Right atrium auricular region (tissue), 2 donors: ENCODE data around the gene GHSR. TPM values are rescaled to one million over a fixed set of nuclear protein-coding genes. Genes with fewer than 3 reads are reported as not detected.
A peak's percentile ranks its signal among the peaks of the same experiment; 100 is the strongest.
"Not testable (repeated sequence)": the region's sequence is repeated elsewhere in the genome, so short reads cannot be mapped to it uniquely, and the experiment has no call there.

Experiments
- DNase-seq: peaks from one replicate; pipeline ENCODE4 v3.0.0-alpha.2; 2019; ENCODE audit warnings: low spot score
- H3K27ac ChIP-seq, 2 donors: fragments of 200-600 bp; sonication (generic); 1 replicate in 1 of 2; 2 replicates in 1 of 2; pipeline ENCODE4 v1.5.1; 2016 to 2019
- H3K27me3 ChIP-seq, 2 donors: fragments of 200-600 bp; sonication (generic); one replicate each; pipeline versions ENCODE4 v1.5.1 to v1.6.0; 2017 to 2019
- H3K36me3 ChIP-seq: fragments of 200-600 bp; sonication (generic); one replicate; pipeline ENCODE4 v1.5.1; 2016
- H3K4me1 ChIP-seq, 2 donors: fragments of 200-600 bp; sonication (generic); one replicate each; pipeline versions ENCODE4 v1.5.1 to v1.6.0; 2017 to 2019
- H3K4me3 ChIP-seq, 2 donors: fragments of 200-600 bp; sonication (generic); 1 replicate in 1 of 2; 2 replicates in 1 of 2; pipeline ENCODE4 v1.5.1; 2017 to 2019; ENCODE audit warnings: mild to moderate bottlenecking in 1 of 2, moderate library complexity in 1 of 2
- H3K9me3 ChIP-seq, 2 donors: fragments of 200-600 bp; sonication (generic); one replicate each; pipeline ENCODE4 v1.5.1; 2019
- CTCF ChIP-seq, 2 donors: fragments of 200-600 bp; sonication (generic); IDR thresholded peaks; one replicate each; pipeline ENCODE4 v1.5.1; 2019; ENCODE audit warnings: antibody characterized with exemption in 2 of 2
- total RNA-seq, 2 donors: library from RNA; depleted of rRNA; stranded (reverse); fragments of >200 nt; gene quantifications; one replicate each; pipeline ENCODE4 v1.1.0, GENCODE V29; 2016

Gene GHSR, protein sequence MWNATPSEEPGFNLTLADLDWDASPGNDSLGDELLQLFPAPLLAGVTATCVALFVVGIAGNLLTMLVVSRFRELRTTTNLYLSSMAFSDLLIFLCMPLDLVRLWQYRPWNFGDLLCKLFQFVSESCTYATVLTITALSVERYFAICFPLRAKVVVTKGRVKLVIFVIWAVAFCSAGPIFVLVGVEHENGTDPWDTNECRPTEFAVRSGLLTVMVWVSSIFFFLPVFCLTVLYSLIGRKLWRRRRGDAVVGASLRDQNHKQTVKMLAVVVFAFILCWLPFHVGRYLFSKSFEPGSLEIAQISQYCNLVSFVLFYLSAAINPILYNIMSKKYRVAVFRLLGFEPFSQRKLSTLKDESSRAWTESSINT
- total RNA-seq: not detected

DNA sequence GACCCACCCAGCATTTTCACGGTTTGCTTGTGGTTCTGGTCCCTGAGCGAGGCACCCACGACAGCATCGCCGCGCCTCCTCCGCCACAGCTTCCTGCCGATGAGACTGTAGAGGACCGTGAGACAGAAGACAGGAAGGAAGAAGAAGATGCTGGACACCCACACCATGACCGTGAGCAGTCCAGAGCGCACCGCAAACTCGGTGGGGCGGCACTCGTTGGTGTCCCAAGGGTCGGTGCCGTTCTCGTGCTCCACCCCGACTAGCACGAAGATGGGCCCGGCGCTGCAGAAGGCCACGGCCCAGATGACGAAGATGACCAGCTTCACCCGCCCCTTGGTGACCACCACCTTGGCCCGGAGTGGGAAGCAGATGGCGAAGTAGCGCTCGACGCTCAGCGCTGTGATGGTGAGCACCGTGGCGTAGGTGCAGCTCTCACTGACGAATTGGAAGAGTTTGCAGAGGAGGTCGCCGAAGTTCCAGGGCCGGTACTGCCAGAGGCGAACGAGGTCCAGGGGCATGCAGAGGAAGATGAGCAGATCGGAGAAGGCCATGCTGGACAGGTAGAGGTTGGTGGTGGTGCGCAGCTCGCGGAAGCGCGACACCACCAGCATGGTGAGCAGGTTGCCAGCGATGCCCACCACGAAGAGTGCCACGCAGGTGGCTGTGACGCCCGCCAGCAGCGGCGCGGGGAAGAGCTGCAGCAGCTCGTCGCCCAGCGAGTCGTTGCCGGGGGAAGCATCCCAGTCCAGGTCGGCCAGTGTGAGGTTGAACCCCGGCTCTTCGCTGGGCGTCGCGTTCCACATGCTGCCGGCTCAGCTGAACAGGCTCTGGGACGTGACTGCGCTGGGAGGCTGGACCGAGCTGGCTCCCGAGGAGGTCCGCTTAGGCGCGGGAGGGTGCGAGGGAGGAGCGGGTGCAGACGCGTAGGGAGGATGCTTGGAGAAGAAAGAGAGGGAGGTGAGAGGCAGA lies at the start of gene GHSR:
Gene GHSR (minus strand): TSS at position 846 of the 969 bp plus-strand sequence. CDS start 43 bp downstream, at position 803.
- H3K9me3 ChIP-seq: no peaks in the 10 kb centered on the region
- peaks cover 0 to 23% of the 10 kb centered on the region in 2 donors for H3K4me1 ChIP-seq
- no peaks in the 10 kb centered on the region for H3K36me3 ChIP-seq
- H3K4me3 ChIP-seq: no peak within 1 kb of the TSS
- no peak for TF ChIP-seq CTCF (IDR thresholded peaks at IDR 0.05)
- no peak for DNase-seq
- peaks cover 18 to 25% of the 10 kb centered on the region in 2 donors for H3K27me3 ChIP-seq
- H3K27ac ChIP-seq: no peak within 1 kb of the TSS

GRCh38 chr3:172490198-172490669 lies 42.0 kb upstream of the GHSR start:
- not testable (repeated sequence) for H3K9me3 ChIP-seq, H3K4me3 ChIP-seq, H3K27ac ChIP-seq, H3K36me3 ChIP-seq, H3K27me3 ChIP-seq, H3K4me1 ChIP-seq
- peak; percentile 78 to 81 for TF ChIP-seq CTCF (IDR thresholded peaks at IDR 0.05)
- DNase-seq: peak; percentile 84

DNA sequence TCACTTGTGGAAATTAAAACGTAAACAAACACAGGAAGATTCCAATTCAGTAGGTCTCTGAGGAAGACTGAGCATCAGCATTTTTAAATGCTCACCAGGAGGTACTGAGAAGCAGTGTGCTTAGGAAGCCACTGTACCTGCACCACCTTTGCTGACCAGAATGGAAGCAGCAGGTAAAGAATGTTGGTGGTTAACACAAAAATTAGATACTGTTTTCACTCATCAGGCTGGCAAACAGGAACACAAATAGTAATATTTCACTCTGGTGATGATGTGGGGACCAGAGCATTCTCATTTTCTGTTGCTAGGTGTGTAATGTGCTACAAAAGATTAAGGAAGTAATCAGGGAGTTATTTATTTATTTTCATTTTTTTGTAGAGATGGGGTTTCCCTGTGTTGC lies 29.9 kb upstream of the GHSR start:
- Histone ChIP-seq H3K4me1 (no peaks in the 10 kb centered on the region), H3K9me3 (no peaks in the 10 kb centered on the region), H3K27ac (no peak overlapping the region), H3K27me3 (no peaks in the 10 kb centered on the region), H3K4me3 (no peak overlapping the region), H3K36me3 (no peaks in the 10 kb centered on the region)
- TF ChIP-seq CTCF (IDR thresholded peaks at IDR 0.05): no peak
- no peak for DNase-seq

- peak overlapping the region; percentile 32 to 46 for H3K4me3 ChIP-seq
These were observed 28.1 kb upstream of the GHSR start for GRCh38 chr3:172476347-172476746.

DNA sequence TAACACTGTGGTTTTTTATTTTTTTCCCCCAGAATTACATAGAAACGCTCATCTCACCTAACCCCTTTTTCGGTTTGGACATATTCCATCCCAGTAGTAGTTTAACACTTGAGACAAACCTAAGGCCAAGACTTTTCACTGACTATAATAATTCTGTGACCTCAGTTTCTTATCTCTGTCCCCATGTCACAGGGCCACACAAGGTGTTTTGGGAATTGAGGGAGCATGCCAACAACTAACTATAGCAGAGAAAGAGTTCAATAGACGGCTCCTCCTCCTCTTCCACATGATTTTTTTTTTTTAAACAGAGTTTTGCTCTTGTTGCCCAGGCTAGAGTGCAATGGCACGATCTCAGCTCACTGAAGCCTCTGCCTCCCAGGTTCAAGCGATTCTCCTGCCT lies 27.4 kb upstream of the GHSR start:
- no peak overlapping the region for H3K27ac ChIP-seq
- H3K9me3 ChIP-seq: no peaks in the 10 kb centered on the region
- no peak for DNase-seq
- H3K4me1 ChIP-seq: no peaks in the 10 kb centered on the region
- no peak overlapping the region for H3K4me3 ChIP-seq
- H3K27me3 ChIP-seq: no peaks in the 10 kb centered on the region
- no peaks in the 10 kb centered on the region for H3K36me3 ChIP-seq
- TF ChIP-seq CTCF (IDR thresholded peaks at IDR 0.05): no peak

More at GRCh38 chr3:172476347-172476746, 28.1 kb upstream of the GHSR start:
- no peaks in the 10 kb centered on the region for H3K9me3 ChIP-seq
- no peak overlapping the region for H3K27ac ChIP-seq
- TF ChIP-seq CTCF (IDR thresholded peaks at IDR 0.05): no peak
- no peaks in the 10 kb centered on the region for H3K4me1 ChIP-seq
- no peaks in the 10 kb centered on the region for H3K27me3 ChIP-seq
- DNase-seq: no peak
- H3K36me3 ChIP-seq: no peaks in the 10 kb centered on the region
